ENCODE results near the gene EPHA1.

DNA sequence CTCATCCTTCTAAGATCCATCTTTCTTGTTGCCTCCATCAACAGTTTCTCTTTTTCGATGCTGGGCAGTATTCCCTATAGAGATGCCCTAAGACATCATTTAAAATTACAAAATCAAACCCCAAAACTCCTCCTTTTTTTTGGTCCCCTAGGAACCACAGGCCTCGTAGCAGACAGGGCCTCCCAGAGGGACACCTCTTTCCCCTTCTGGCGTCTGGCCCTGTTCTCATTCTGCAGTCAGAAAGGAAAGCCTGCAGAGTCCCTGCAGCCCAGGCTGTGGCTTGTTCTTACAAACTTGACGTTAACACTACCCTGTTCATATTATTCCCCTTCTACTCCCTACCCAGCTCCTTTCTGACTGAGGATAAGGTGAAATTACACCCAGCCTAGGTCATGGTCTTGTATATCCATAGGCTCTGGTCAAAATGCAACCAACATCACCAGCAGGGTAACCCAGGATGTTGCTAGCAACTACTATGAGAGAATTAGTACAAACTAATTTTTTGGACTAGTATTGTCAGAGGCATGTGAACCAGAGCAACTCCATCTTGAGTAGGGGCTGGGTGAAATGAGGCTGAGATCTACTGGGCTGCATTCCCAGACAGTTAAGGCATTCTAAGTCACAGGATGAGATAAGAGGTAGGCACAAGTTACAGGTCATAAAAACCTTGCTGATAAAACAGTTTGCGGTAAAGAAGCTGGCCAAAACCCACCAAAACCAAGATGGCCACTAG is 3.5 kb upstream of the EPHA1 start:
- TF ChIP-seq, protein P1, sequence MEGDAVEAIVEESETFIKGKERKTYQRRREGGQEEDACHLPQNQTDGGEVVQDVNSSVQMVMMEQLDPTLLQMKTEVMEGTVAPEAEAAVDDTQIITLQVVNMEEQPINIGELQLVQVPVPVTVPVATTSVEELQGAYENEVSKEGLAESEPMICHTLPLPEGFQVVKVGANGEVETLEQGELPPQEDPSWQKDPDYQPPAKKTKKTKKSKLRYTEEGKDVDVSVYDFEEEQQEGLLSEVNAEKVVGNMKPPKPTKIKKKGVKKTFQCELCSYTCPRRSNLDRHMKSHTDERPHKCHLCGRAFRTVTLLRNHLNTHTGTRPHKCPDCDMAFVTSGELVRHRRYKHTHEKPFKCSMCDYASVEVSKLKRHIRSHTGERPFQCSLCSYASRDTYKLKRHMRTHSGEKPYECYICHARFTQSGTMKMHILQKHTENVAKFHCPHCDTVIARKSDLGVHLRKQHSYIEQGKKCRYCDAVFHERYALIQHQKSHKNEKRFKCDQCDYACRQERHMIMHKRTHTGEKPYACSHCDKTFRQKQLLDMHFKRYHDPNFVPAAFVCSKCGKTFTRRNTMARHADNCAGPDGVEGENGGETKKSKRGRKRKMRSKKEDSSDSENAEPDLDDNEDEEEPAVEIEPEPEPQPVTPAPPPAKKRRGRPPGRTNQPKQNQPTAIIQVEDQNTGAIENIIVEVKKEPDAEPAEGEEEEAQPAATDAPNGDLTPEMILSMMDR (IDR thresholded peaks at IDR 0.05), result no peak
- TF ChIP-seq EP300 (IDR thresholded peaks at IDR 0.05), result no peak

Data from tibial nerve (tissue), 4 donors.